ENCODE measurements around the gene UBL5. TPM values are rescaled to one million over a fixed set of nuclear protein-coding genes. Genes with fewer than 3 reads are reported as not detected.

UBL5 gene
- total RNA-seq, 2 donors from 2014 or later, result 113 to 120 TPM

DNA sequence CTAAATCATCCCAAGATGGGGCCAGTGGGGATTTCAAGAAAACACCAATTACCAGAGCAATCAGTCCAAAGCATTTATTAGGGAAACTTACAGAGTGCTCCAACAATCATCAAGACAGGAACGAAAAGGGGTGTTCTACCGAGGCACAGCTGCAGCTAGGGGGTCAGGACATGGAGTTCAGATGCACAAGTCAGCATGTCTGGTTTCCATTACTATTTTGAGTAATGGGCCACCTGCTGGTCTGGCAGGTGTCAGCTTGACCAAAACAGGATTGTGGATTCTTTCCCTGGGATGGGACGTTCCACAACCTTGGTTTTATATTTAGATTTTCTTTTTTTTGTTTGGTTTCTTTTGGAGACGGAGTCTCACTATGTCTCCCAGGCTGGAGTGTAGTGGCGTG lies 3.9 kb upstream of the UBL5 start:
- WGBS, 2 donors, result 90 to 94% methylated on average over 5 of the region's 5 CpGs
- H3K36me3 ChIP-seq (replicated peaks in 1 of 2; ENCODE audit: insufficient read depth in 1 of 2, low read depth in 2 of 2), result no peaks in the 10 kb centered on the region
- TF ChIP-seq, protein P1, sequence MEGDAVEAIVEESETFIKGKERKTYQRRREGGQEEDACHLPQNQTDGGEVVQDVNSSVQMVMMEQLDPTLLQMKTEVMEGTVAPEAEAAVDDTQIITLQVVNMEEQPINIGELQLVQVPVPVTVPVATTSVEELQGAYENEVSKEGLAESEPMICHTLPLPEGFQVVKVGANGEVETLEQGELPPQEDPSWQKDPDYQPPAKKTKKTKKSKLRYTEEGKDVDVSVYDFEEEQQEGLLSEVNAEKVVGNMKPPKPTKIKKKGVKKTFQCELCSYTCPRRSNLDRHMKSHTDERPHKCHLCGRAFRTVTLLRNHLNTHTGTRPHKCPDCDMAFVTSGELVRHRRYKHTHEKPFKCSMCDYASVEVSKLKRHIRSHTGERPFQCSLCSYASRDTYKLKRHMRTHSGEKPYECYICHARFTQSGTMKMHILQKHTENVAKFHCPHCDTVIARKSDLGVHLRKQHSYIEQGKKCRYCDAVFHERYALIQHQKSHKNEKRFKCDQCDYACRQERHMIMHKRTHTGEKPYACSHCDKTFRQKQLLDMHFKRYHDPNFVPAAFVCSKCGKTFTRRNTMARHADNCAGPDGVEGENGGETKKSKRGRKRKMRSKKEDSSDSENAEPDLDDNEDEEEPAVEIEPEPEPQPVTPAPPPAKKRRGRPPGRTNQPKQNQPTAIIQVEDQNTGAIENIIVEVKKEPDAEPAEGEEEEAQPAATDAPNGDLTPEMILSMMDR (IDR thresholded peaks at IDR 0.05), result no peak
- TF ChIP-seq POLR2A (IDR thresholded peaks at IDR 0.05), result no peak
- no peak overlapping the region for H3K4me3 ChIP-seq
- DNase-seq (no peak), ATAC-seq (no peak)
- peaks cover 22% of the 10 kb centered on the region for H3K4me1 ChIP-seq
- intact Hi-C loops (cut with DNase I), result no loop called here
- H3K27ac ChIP-seq, result no peak overlapping the region
- H3K27me3 ChIP-seq, result no peaks in the 10 kb centered on the region
- no peaks in the 10 kb centered on the region for H3K9me3 ChIP-seq

DNA sequence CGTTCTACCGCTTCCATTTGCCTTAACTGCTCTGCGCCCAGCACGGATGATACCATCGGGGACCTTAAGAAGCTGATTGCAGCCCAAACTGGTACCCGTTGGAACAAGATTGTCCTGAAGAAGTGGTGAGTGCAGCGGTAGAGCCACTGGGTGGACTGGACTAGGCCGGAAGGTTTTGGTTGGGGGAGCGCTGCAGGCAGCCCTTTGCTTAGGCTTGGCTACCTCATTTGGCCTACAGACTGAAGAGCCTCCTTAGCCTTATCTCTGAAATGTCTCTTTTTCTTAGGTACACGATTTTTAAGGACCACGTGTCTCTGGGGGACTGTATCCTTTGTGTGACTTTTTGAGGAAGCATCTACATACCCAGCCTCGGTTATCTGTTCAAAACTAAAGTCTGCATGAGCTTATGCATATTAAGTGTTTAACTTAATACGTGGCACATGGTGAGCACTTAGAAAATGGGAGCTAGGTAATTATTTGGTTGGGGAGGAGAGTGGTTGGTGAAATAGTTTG lies 889 bp downstream of the UBL5 start:
- DNase-seq, result no peak
- TF ChIP-seq, protein P1 (IDR thresholded peaks at IDR 0.05), result no peak
- no peak for TF ChIP-seq POLR2A (IDR thresholded peaks at IDR 0.05)
- no peaks in the 10 kb centered on the region for H3K9me3 ChIP-seq
- peaks cover 23% of the 10 kb centered on the region for H3K4me1 ChIP-seq
- peak overlapping the region in 1 of 2 donors; percentile 81 for H3K4me3 ChIP-seq
- no peaks in the 10 kb centered on the region for H3K27me3 ChIP-seq
- intact Hi-C loops (cut with DNase I), result no loop called here
- WGBS, 2 donors, result 19 to 30% methylated on average over 12 to 13 of the region's 13 CpGs
- no peak for ATAC-seq
- no peak overlapping the region for H3K27ac ChIP-seq
- H3K36me3 ChIP-seq (replicated peaks in 1 of 2; ENCODE audit: insufficient read depth in 1 of 2, low read depth in 2 of 2), result no peaks in the 10 kb centered on the region

DNA sequence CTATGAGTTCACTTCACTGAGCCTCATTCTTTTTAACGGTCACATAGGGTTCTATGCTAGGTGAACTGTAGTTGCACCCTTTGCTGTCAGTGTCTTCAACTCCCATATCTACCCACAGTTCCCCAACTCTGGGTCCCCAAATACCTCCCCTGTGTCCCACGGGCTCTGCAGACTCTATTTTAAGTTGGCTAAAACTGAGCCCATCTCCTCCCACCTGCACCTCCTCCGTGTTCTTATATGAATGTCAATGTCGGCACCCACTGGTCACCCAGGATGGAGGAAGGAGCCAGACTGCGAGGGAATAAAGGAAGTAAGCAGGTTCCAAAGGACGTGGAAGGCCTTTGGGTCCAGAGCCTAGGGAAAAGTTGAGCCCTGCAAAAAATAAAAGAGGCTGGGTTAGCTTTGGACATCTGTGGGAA lies 6.6 kb downstream of the UBL5 start:
- ATAC-seq, result no peak
- intact Hi-C loops (cut with DNase I), result no loop called here
- DNase-seq, result no peak
- Histone ChIP-seq H3K9me3 (no peaks in the 10 kb centered on the region), H3K36me3 (replicated peaks in 1 of 2; ENCODE audit: insufficient read depth in 1 of 2, low read depth in 2 of 2) (no peaks in the 10 kb centered on the region), H3K27me3 (no peaks in the 10 kb centered on the region), H3K4me1 (peaks cover 12% of the 10 kb centered on the region), H3K4me3 (no peak overlapping the region), H3K27ac (peak overlapping the region in 3 of 4 donors; percentile 67 to 86 (median 68))
- 52 to 63% methylated on average over 6 of the region's 6 CpGs for WGBS, 2 donors
- TF ChIP-seq, protein P1 (IDR thresholded peaks at IDR 0.05), result no peak
- TF ChIP-seq POLR2A (IDR thresholded peaks at IDR 0.05), result no peak

DNA sequence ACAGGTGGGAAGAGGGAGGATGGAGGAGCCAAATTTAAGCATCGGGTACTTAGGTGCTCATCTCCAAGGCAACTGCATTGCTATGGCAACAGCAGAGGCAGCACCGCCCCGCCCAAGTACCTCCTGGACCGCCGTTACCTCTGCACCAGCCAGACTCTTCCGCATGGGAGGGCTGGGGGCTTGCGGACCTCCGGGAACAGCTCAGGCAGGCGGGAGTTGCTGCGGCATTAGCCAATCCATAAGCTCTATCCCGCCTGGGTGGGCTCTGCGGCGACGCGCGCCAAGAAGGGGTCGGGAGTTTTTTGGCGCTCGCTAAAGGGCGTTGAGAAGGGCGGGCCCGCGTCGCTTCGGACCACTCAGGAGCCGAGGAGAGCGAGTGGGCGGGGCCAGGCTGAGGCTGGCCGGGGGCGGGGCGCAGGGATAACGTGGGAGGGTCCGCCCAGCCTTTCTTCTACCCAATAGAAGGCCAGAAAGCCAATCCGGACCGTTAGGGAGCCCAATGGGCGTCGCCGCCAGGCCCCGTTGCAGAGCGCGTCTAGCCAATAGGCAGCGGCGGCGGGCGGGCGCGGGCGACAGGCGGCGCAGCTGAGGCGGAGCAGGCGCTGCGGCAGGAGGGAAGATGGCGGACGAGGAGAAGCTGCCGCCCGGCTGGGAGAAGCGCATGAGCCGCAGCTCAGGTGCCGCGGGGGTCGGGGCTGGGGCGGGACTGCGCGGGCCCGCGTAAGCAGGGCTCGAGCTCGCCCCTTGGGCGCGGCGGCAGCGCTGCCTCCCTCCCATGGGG lies 7.2 kb downstream of the UBL5 start, which contains the start of gene PIN1:
Gene PIN1, plus strand, starts transcription at position 593 of the 781 bp plus-strand sequence. Its CDS starts 27 bp downstream, at position 620.
- no peaks in the 10 kb centered on the region for H3K27me3 ChIP-seq
- intact Hi-C loops (cut with DNase I), result no loop called here
- TF ChIP-seq, protein P1 (IDR thresholded peaks at IDR 0.05), result peak; percentile 44 to 87 (median 72)
- peak in 2 of 3 donors; percentile 22 to 41 for TF ChIP-seq POLR2A (IDR thresholded peaks at IDR 0.05)
- H3K4me1 ChIP-seq, result peaks cover 12% of the 10 kb centered on the region
- ATAC-seq, result peak; percentile 99
- 0 to 1% methylated on average over 14 to 52 of the region's 73 CpGs for WGBS, 2 donors
- H3K4me3 ChIP-seq, result peak within 1 kb of the TSS; percentile 62 to 95
- H3K9me3 ChIP-seq, result no peaks in the 10 kb centered on the region
- DNase-seq, result peak; percentile 99 to 100 (median 100)
- peak within 1 kb of the TSS; percentile 39 to 86 (median 68) for H3K27ac ChIP-seq
- H3K36me3 ChIP-seq (replicated peaks in 1 of 2; ENCODE audit: insufficient read depth in 1 of 2, low read depth in 2 of 2), result no peaks in the 10 kb centered on the region
